Endothelial cell of umbilical vein (primary cell): ENCODE results near the gene CSNK1D. TPM values are rescaled to one million over a fixed set of nuclear protein-coding genes. Genes with fewer than 3 reads are reported as not detected.

Experiments
- BruUV-seq: library from RNA; stranded (reverse); fragments of 400-500 nt; replicated peaks from 2 replicates; lab custom pipeline; 2021; lab: Mats Ljungman, UMichigan
- CTCF ChIA-PET: fragments of 300-600, 350-600 bp; sonication (Branson Sonifier 250); formaldehyde crosslinking; loops from one replicate; lab custom pipeline; 2021; ENCODE audit warnings: antibody characterized with exemption, inconsistent platforms; lab: Charles Lee
- POLR2A ChIA-PET: fragments of 300-600, 350-600 bp; sonication (Branson Sonifier 250); formaldehyde crosslinking; loops from one replicate; lab custom pipeline; 2021; ENCODE audit warnings: antibody characterized with exemption, inconsistent platforms; lab: Charles Lee
- DNase-seq: peaks from one replicate; pipeline ENCODE4 v3.0.0-alpha.2; 2011; ENCODE audit warnings: low read depth, low spot score
- FAIRE-seq: peaks from 2 replicates; lab custom pipeline; 2011; peaks lifted over from hg19 to GRCh38; lab: Jason Lieb, UNC
- H2AFZ ChIP-seq: 2 replicates; pipeline ENCODE4 v1.6.0; 2012; ENCODE audit warnings: low read depth, low read length, control low read depth, inconsistent platforms
- H3K27ac ChIP-seq: 2 replicates; pipeline ENCODE4 v1.5.1; 2011; ENCODE audit warnings: low read depth, mild to moderate bottlenecking, control low read depth, low read length, moderate library complexity; ENCODE audit not compliant: insufficient read depth
- H3K27me3 ChIP-seq, 2 experiments: 2 replicates each; pipeline versions ENCODE4 v1.6.0 to v1.6.1; 2011; ENCODE audit warnings: low read length in 2 of 2, mixed read lengths in 1 of 2; ENCODE audit not compliant: control insufficient read depth in 2 of 2, insufficient read depth in 2 of 2
- H3K36me3 ChIP-seq, 2 experiments: 2 replicates in 1 of 2; 3 replicates in 1 of 2; pipeline ENCODE4 v1.5.1; 2011; ENCODE audit warnings: low read length in 2 of 2, mild to moderate bottlenecking in 1 of 2, moderate library complexity in 1 of 2; ENCODE audit not compliant: control insufficient read depth in 2 of 2, insufficient read depth in 2 of 2; ENCODE audit errors: extremely low read depth in 1 of 2
- H3K4me1 ChIP-seq: 3 replicates; pipeline ENCODE4 v1.5.1; 2011; ENCODE audit warnings: mild to moderate bottlenecking, low read length; ENCODE audit not compliant: control insufficient read depth, insufficient read depth; ENCODE audit errors: extremely low read depth
- H3K4me2 ChIP-seq: 2 replicates; pipeline ENCODE4 v1.6.1; 2011; ENCODE audit warnings: low read length, control low read depth, mixed read lengths; ENCODE audit not compliant: insufficient read depth
- H3K4me3 ChIP-seq, 3 experiments: fragments of 200-600 bp in 1 of 3; sonication (generic), shearing (Covaris generic) in 1 of 3; replicated peaks in 1 of 3; 2 replicates each; pipeline ENCODE4 v1.5.1; 2011 to 2016; ENCODE audit warnings: control low read depth in 3 of 3, low read length in 3 of 3, mild to moderate bottlenecking in 2 of 3, inconsistent platforms in 1 of 3, low read depth in 1 of 3, moderate library complexity in 1 of 3; ENCODE audit not compliant: insufficient read depth in 1 of 3
- H3K79me2 ChIP-seq: 2 replicates; pipeline ENCODE4 v1.6.0; 2012; ENCODE audit warnings: low read length, inconsistent platforms; ENCODE audit not compliant: control insufficient read depth, insufficient read depth
- H3K9ac ChIP-seq: replicated peaks from 2 replicates; pipeline ENCODE3; 2011; ENCODE audit warnings: low read length, control low read depth; ENCODE audit not compliant: insufficient read depth; ENCODE audit errors: extremely low read depth
- H3K9me1 ChIP-seq: replicated peaks from 3 replicates; pipeline ENCODE4 v1.6.0; 2011; ENCODE audit warnings: mild to moderate bottlenecking, low read length; ENCODE audit not compliant: control insufficient read depth, insufficient read depth; ENCODE audit errors: extremely low read depth
- H3K9me3 ChIP-seq: replicated peaks from 2 replicates; pipeline ENCODE4 v1.5.1; 2012; ENCODE audit warnings: low read length, inconsistent platforms; ENCODE audit not compliant: control insufficient read depth, insufficient read depth
- H4K20me1 ChIP-seq: replicated peaks from 2 replicates; pipeline ENCODE3; 2011; ENCODE audit warnings: mild to moderate bottlenecking, low read length; ENCODE audit not compliant: control insufficient read depth, insufficient read depth; ENCODE audit errors: extremely low read depth
- EZH2 ChIP-seq: IDR thresholded peaks from 2 replicates; pipeline ENCODE4 v1.6.1; 2012; ENCODE audit warnings: borderline replicate concordance, low read depth, mild to moderate bottlenecking, moderate library complexity, low read length, inconsistent platforms; ENCODE audit not compliant: severe bottlenecking
- FOS ChIP-seq: IDR thresholded peaks from 2 replicates; pipeline ENCODE4 v1.6.1; 2011; ENCODE audit warnings: mild to moderate bottlenecking, low read length, moderate library complexity, borderline replicate concordance; ENCODE audit not compliant: insufficient read depth
- GATA2 ChIP-seq: IDR thresholded peaks from 2 replicates; pipeline ENCODE4 v1.7.0; 2011; ENCODE audit warnings: low read depth, mild to moderate bottlenecking, moderate library complexity, mixed read lengths, low read length; ENCODE audit not compliant: insufficient read length, insufficient read depth
- JUN ChIP-seq: IDR thresholded peaks from 2 replicates; pipeline ENCODE4 v1.6.1; 2011; ENCODE audit warnings: borderline replicate concordance, low read depth; ENCODE audit not compliant: insufficient read length, insufficient read depth
- MYC ChIP-seq: IDR thresholded peaks from one replicate; pipeline ENCODE4 v1.6.1; 2011; ENCODE audit warnings: mild to moderate bottlenecking, low read depth, low read length
- POLR2A ChIP-seq: IDR thresholded peaks from 2 replicates; pipeline ENCODE4 v1.6.1; 2012; ENCODE audit warnings: low read depth, mild to moderate bottlenecking, control low read depth, low read length
- POLR2AphosphoS5 ChIP-seq: IDR thresholded peaks from 2 replicates; pipeline ENCODE4 v1.6.1; 2012; ENCODE audit warnings: low read depth, mild to moderate bottlenecking, control low read depth, low read length, moderate library complexity; ENCODE audit not compliant: insufficient read depth
- dilution Hi-C: fragments of 300-500 bp; cut with MboI; formaldehyde crosslinking; loops from one replicate; pipeline ENCODE4 v1.15.0; 2019; ENCODE audit warnings: low sequenced_read_pairs; ENCODE audit not compliant: extremely low pct_ligation_motif_present
- intact Hi-C: fragments of 100-400 bp; cut with micrococcal nuclease; formaldehyde crosslinking; loops from one replicate; pipeline ENCODE4 v1.10.0; 2022
- polyA plus RNA-seq, 4 experiments: library from polyadenylated mRNA; depleted of rRNA in 3 of 4; stranded (reverse) in 3 of 4; unstranded in 1 of 4; fragments of >200 nt; gene quantifications; 2 replicates each; pipeline versions ENCODE4 v1.2.1 to v1.2.3, GENCODE V29; 2011 to 2012; ENCODE audit warnings: missing spikeins in 1 of 4
- total RNA-seq: library from RNA; stranded (reverse); gene quantifications from 2 replicates; pipeline ENCODE4 v1.2.3, GENCODE V29; 2021
- TF ChIP-seq, protein P1 (sequence below), 2 donors: IDR thresholded peaks; 1 replicate in 1 of 2; 2 replicates in 1 of 2; pipeline ENCODE4 v1.5.1; 2011; ENCODE audit warnings: low read length in 2 of 2, mild to moderate bottlenecking in 2 of 2, moderate library complexity in 2 of 2, control low read depth in 1 of 2, inconsistent platforms in 1 of 2, low read depth in 1 of 2; ENCODE audit not compliant: insufficient read depth in 1 of 2; ENCODE audit errors: extremely low read depth in 1 of 2
- TF ChIP-seq, protein P2 (sequence below): IDR thresholded peaks from 2 replicates; pipeline ENCODE4 v1.6.1; 2011; ENCODE audit not compliant: insufficient read depth, insufficient read length

Gene CSNK1D
- total and polyA plus RNA-seq, 2 donors (not counting 3 experiments of a cell fraction or from before 2014, with no cell fraction given), result 127 to 155 TPM

DNA sequence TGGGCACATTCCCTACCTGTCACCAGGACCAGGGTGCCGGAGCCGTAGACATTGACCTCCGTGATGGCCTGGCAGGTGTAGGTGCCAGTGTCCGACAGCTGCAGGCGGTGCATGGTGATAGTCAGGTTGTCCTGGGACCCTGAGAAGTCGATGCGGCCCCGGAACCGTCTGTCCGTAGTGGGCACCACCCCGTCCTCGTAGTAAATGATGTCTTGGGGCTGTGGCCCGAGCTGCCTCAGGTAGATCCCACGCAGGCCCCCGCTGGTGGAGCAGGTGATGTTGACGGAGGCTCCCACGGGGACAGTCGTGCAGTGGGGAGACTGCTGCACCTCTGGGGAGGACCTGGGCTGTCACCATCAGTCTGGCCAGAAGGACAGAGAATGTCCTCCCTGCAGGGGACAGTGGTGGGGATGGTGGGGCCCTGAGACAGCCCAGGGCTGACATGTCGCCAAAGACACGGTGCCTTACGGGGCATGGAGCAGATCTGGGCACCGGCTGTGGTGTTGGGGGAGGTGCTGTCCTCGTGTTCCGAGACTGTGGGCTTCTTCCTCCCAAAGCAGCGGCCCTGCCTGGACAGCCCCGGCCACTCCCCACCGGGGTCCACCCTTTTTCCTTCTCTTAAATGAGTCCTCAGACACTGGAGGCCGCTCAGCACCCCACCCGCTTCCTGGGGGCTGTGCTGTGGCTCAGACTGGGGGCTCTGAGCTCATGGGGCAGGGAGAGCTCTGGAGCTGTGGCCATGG, 43.3 kb upstream of the CSNK1D start:
- TF ChIP-seq MYC, result no peak
- no peak for TF ChIP-seq GATA2
- no peaks in the 10 kb centered on the region for H3K4me1 ChIP-seq
- ChIA-PET CTCF (interaction anchor here (0.9 to 1.5 kb wide), 2 partner anchors 11 to 19 kb away, joined by 3 to 6 read pairs; no protein-coding TSS in a partner anchor), POLR2A (no interaction called here)
- intact Hi-C loops (no loop called here), dilution Hi-C loops (no loop called here)
- no peak overlapping the region for H2AFZ ChIP-seq
- H3K27ac ChIP-seq, result no peak overlapping the region
- no peak overlapping the region for H3K4me3 ChIP-seq
- no peak overlapping the region for H3K4me2 ChIP-seq
- no peaks in the 10 kb centered on the region for H3K9me3 ChIP-seq
- DNase-seq (no peak), FAIRE-seq (no peak)
- no TSS peak for BruUV-seq
- H3K9me1 ChIP-seq, result no peaks in the 10 kb centered on the region
- H3K27me3 ChIP-seq, result peaks cover 0 to 3% of the 10 kb centered on the region in 2 experiments
- H3K9ac ChIP-seq, result no peak overlapping the region
- H3K79me2 ChIP-seq, result no peaks in the 10 kb centered on the region
- no peaks in the 10 kb centered on the region for H3K36me3 ChIP-seq
- H4K20me1 ChIP-seq, result no peaks in the 10 kb centered on the region

DNA sequence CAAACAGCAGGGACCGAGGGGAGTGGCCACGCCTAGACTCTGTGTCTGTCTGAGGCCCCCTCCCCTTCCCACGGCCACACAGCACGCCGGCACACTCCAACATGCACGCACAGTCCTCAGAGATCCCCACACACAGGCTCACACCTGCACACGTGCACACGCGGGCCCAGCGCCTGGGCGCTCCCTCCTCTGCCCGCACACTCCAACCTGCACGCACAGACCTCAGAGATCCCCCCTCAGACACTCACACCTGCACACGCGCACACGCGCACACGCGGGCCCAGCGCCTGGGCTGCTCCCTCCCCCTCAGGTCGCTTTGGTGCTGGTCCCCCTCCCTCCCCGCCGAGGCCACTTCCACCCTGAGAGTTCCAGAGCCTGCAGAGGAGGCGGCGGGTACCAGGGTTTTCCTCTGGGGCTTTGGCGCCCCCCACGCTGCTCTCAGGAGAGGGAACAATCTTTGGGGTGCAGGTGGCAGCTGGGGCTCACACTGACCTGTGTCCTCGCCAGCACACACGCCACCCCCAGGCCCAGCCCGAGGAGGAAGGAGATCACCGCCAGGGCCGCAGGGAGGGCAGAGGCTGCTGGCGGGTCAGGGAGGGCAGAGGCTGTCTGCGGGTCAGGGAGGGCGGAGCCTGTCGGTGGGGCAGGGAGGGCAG, 42.3 kb upstream of the CSNK1D start:
- H3K4me2 ChIP-seq, result no peak overlapping the region
- no peak overlapping the region for H3K9ac ChIP-seq
- peaks cover 0 to 3% of the 10 kb centered on the region in 2 experiments for H3K27me3 ChIP-seq
- H3K9me1 ChIP-seq, result no peaks in the 10 kb centered on the region
- H3K4me1 ChIP-seq, result no peaks in the 10 kb centered on the region
- no peak overlapping the region for H2AFZ ChIP-seq
- no peak overlapping the region for H3K27ac ChIP-seq
- no peaks in the 10 kb centered on the region for H4K20me1 ChIP-seq
- H3K36me3 ChIP-seq, result no peaks in the 10 kb centered on the region
- TF ChIP-seq POLR2A (no peak), POLR2AphosphoS5 (no peak), JUN (no peak), MYC (no peak), FOS (no peak), GATA2 (no peak), EZH2 (no peak)
- TF ChIP-seq, protein P1, sequence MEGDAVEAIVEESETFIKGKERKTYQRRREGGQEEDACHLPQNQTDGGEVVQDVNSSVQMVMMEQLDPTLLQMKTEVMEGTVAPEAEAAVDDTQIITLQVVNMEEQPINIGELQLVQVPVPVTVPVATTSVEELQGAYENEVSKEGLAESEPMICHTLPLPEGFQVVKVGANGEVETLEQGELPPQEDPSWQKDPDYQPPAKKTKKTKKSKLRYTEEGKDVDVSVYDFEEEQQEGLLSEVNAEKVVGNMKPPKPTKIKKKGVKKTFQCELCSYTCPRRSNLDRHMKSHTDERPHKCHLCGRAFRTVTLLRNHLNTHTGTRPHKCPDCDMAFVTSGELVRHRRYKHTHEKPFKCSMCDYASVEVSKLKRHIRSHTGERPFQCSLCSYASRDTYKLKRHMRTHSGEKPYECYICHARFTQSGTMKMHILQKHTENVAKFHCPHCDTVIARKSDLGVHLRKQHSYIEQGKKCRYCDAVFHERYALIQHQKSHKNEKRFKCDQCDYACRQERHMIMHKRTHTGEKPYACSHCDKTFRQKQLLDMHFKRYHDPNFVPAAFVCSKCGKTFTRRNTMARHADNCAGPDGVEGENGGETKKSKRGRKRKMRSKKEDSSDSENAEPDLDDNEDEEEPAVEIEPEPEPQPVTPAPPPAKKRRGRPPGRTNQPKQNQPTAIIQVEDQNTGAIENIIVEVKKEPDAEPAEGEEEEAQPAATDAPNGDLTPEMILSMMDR (IDR thresholded peaks at IDR 0.05; ENCODE audit: extremely low read depth in 1 of 2, insufficient read depth in 1 of 2, low read depth in 1 of 2, low read length in 2 of 2), result no peak
- TF ChIP-seq, protein P2, sequence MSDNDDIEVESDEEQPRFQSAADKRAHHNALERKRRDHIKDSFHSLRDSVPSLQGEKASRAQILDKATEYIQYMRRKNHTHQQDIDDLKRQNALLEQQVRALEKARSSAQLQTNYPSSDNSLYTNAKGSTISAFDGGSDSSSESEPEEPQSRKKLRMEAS, result no peak
- FAIRE-seq (no peak), DNase-seq (no peak)
- ChIA-PET CTCF (no interaction called here), POLR2A (no interaction called here)
- H3K4me3 ChIP-seq, result no peak overlapping the region
- H3K9me3 ChIP-seq, result no peaks in the 10 kb centered on the region
- H3K79me2 ChIP-seq, result no peaks in the 10 kb centered on the region
- dilution Hi-C loops (no loop called here), intact Hi-C loops (no loop called here)
- BruUV-seq, result no TSS peak
